GM19240 (cell line): ENCODE data around the gene BRSK1.

ENCODE experiments used
- DNase-seq: peaks from one replicate; pipeline ENCODE4 v3.0.0; 2011; ENCODE audit warnings: low spot score; ENCODE audit not compliant: insufficient read length

BRSK1 gene

GRCh38 chr19:55253842-55254624, 29.8 kb upstream of the BRSK1 start:
- peak; percentile 83 for DNase-seq

- DNase-seq = no peak
Observed at GRCh38 chr19:55254625-55254977, 29.2 kb upstream of the BRSK1 start.

GRCh38 chr19:55255618-55256423, 28.0 kb upstream of the BRSK1 start:
- no peak for DNase-seq

- no peak for DNase-seq
Observed at GRCh38 chr19:55256562-55257460, 27.0 kb upstream of the BRSK1 start.

GRCh38 chr19:55257461-55258420, 26.1 kb upstream of the BRSK1 start:
- no peak for DNase-seq

- no peak for DNase-seq
Observed at GRCh38 chr19:55258476-55258827, 25.3 kb upstream of the BRSK1 start.

GRCh38 chr19:55258828-55259539, 24.8 kb upstream of the BRSK1 start, which contains the start of gene PPP6R1:
Gene PPP6R1, minus strand, starts transcription at chr19:55259017. Its CDS starts 11,914 bp downstream, at chr19:55247103.
- peak; percentile 96 for DNase-seq

GRCh38 chr19:55259540-55260210, 24.1 kb upstream of the BRSK1 start:
- DNase-seq = no peak

GRCh38 chr19:55261671-55262126, 22.1 kb upstream of the BRSK1 start:
- DNase-seq = no peak

- no peak for DNase-seq
Observed at GRCh38 chr19:55262359-55262758, 21.4 kb upstream of the BRSK1 start.

- no peak for DNase-seq
Observed at GRCh38 chr19:55264531-55264930, 19.3 kb upstream of the BRSK1 start.

GRCh38 chr19:55265173-55265572, 18.6 kb upstream of the BRSK1 start:
- DNase-seq = no peak

- no peak for DNase-seq
Observed at GRCh38 chr19:55265723-55266386, 17.9 kb upstream of the BRSK1 start.

GRCh38 chr19:55266404-55266803, 17.4 kb upstream of the BRSK1 start:
- no peak for DNase-seq

- DNase-seq = no peak
Observed at GRCh38 chr19:55266840-55267239, 17.0 kb upstream of the BRSK1 start.

- DNase-seq = no peak
Observed at GRCh38 chr19:55269299-55269698, 14.5 kb upstream of the BRSK1 start.

GRCh38 chr19:55270172-55270942, 13.4 kb upstream of the BRSK1 start:
- no peak for DNase-seq

GRCh38 chr19:55272142-55272541, 11.7 kb upstream of the BRSK1 start:
- DNase-seq = no peak
